CD4-positive, alpha-beta T cell (primary cell): ENCODE measurements around the gene CDH24. TPM values are rescaled to one million over a fixed set of nuclear protein-coding genes. Genes with fewer than 3 reads are reported as not detected.
"Not testable (repeated sequence)": the region's sequence is repeated elsewhere in the genome, so short reads cannot be mapped to it uniquely, and the experiment has no call there.

Experiments
- ATAC-seq: fragments of 200-7000 bp; cut with Tn5 transposase; one replicate; pipeline ENCODE4 v1.10.0; 2022; ENCODE audit warnings: mild to moderate bottlenecking; ENCODE audit not compliant: poor library complexity
- CTCF ChIA-PET: fragments of 350-600 bp; sonication (Branson Sonifier 250); formaldehyde crosslinking; loops from one replicate; lab custom pipeline; 2021; ENCODE audit warnings: antibody characterized with exemption, inconsistent platforms; lab: Charles Lee
- POLR2A ChIA-PET: fragments of 350-600 bp; sonication (Branson Sonifier 250); formaldehyde crosslinking; loops from one replicate; lab custom pipeline; 2021; ENCODE audit warnings: antibody characterized with exemption, inconsistent platforms; lab: Charles Lee
- DNase-seq, 14 experiments: peaks; one replicate each; pipeline ENCODE4 v3.0.0-alpha.2; 2013 to 2020; ENCODE audit warnings: mixed read lengths in 2 of 14
- H3K27ac ChIP-seq, 2 donors: one replicate each; pipeline versions ENCODE4 v1.5.1 to v1.7.0; 2013; ENCODE audit warnings: low read length in 2 of 2, low read depth in 1 of 2, mild to moderate bottlenecking in 1 of 2
- H3K27me3 ChIP-seq, 2 experiments: 1 replicate in 1 of 2; 2 replicates in 1 of 2; pipeline versions ENCODE4 v1.6.1 to v1.7.0; 2013; ENCODE audit warnings: low read length in 2 of 2, control low read depth in 1 of 2, mild to moderate bottlenecking in 1 of 2, moderate library complexity in 1 of 2; ENCODE audit not compliant: insufficient read depth in 2 of 2, control insufficient read depth in 1 of 2
- H3K36me3 ChIP-seq: one replicate; pipeline ENCODE4 v1.6.1; 2013; ENCODE audit warnings: low read length, control low read depth; ENCODE audit not compliant: insufficient read depth
- H3K4me1 ChIP-seq: one replicate; pipeline ENCODE4 v1.6.1; 2013; ENCODE audit warnings: low read length, control low read depth; ENCODE audit not compliant: insufficient read depth
- H3K4me3 ChIP-seq: one replicate; pipeline ENCODE4 v1.5.1; 2013; ENCODE audit warnings: mild to moderate bottlenecking, low read length, moderate library complexity
- H3K9me3 ChIP-seq, 2 experiments: 1 replicate in 1 of 2; 2 replicates in 1 of 2; pipeline versions ENCODE4 v1.6.1 to v1.7.0; 2013; ENCODE audit warnings: low read length in 2 of 2, mild to moderate bottlenecking in 2 of 2, control low read depth in 1 of 2, moderate library complexity in 1 of 2; ENCODE audit not compliant: control insufficient read depth in 1 of 2, insufficient read depth in 1 of 2
- H3K27ac Mint-ChIP-seq: one replicate; pipeline ENCODE4 v1.8.0; 2020; ENCODE audit warnings: mixed read lengths
- H3K27me3 Mint-ChIP-seq: one replicate; pipeline ENCODE4 v1.8.0; 2021; ENCODE audit warnings: mixed read lengths
- H3K36me3 Mint-ChIP-seq: one replicate; pipeline ENCODE4 v1.8.0; 2021; ENCODE audit warnings: low read depth, mixed read lengths
- H3K4me1 Mint-ChIP-seq: one replicate; pipeline ENCODE4 v1.8.0; 2021; ENCODE audit warnings: low read depth, mixed read lengths
- H3K4me3 Mint-ChIP-seq: one replicate; pipeline ENCODE4 v1.8.0; 2020; ENCODE audit warnings: mild to moderate bottlenecking, mixed read lengths
- H3K9me3 Mint-ChIP-seq: one replicate; pipeline ENCODE4 v1.8.0; 2020; ENCODE audit warnings: mixed read lengths
- intact Hi-C, 2 experiments: fragments of 100-400 bp; cut with DNase I in 1 of 2; cut with micrococcal nuclease in 1 of 2; formaldehyde crosslinking; loops; one replicate each; pipeline versions ENCODE4 v1.15.1 to v1.9.0; 2023 to 2025; cut with DNase I, micrococcal nuclease
- total RNA-seq, 174 experiments: library from RNA in 2 of 174; stranded (reverse) in 2 of 174; gene quantifications; one replicate each; pipeline ENCODE4 v1.2.3 and lab custom pipeline; 2021 to 2026
- TF ChIP-seq, protein P1 (sequence below): fragments of 200-600 bp; IDR thresholded peaks from one replicate; pipeline ENCODE4 v1.8.0; 2022; ENCODE audit warnings: antibody characterized with exemption, mild to moderate bottlenecking

CDH24 gene
- total RNA-seq, 2 experiments from 2014 or later, result 3.3 to 3.7 TPM

GRCh38 chr14:23018107-23018506 is 39.2 kb downstream of the CDH24 start:
- ATAC-seq (no peak), DNase-seq (no peak)
- peaks cover 39% of the 10 kb centered on the region for H3K4me1 Mint-ChIP-seq
- ChIA-PET CTCF (interaction anchor here (0.7 kb wide), 1 partner anchor 11 kb away, joined by 3 read pairs; no protein-coding TSS in a partner anchor), POLR2A (interaction anchor here (1.4 kb wide), 1 partner anchor 11 kb away, joined by 3 read pairs; no protein-coding TSS in a partner anchor)
- Histone ChIP-seq H3K9me3 (no peaks in the 10 kb centered on the region), H3K4me1 (peaks cover 26% of the 10 kb centered on the region), H3K27me3 (no peaks in the 10 kb centered on the region), H3K36me3 (no peaks in the 10 kb centered on the region), H3K4me3 (no peak overlapping the region), H3K27ac (no peak overlapping the region)
- H3K4me3 Mint-ChIP-seq, result no peak overlapping the region
- H3K36me3 Mint-ChIP-seq, result peaks cover 4% of the 10 kb centered on the region
- no peak overlapping the region for H3K27ac Mint-ChIP-seq
- TF ChIP-seq, protein P1, sequence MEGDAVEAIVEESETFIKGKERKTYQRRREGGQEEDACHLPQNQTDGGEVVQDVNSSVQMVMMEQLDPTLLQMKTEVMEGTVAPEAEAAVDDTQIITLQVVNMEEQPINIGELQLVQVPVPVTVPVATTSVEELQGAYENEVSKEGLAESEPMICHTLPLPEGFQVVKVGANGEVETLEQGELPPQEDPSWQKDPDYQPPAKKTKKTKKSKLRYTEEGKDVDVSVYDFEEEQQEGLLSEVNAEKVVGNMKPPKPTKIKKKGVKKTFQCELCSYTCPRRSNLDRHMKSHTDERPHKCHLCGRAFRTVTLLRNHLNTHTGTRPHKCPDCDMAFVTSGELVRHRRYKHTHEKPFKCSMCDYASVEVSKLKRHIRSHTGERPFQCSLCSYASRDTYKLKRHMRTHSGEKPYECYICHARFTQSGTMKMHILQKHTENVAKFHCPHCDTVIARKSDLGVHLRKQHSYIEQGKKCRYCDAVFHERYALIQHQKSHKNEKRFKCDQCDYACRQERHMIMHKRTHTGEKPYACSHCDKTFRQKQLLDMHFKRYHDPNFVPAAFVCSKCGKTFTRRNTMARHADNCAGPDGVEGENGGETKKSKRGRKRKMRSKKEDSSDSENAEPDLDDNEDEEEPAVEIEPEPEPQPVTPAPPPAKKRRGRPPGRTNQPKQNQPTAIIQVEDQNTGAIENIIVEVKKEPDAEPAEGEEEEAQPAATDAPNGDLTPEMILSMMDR, result no peak
- intact Hi-C loops, result no loop called here
- H3K27me3 Mint-ChIP-seq, result no peaks in the 10 kb centered on the region
- no peaks in the 10 kb centered on the region for H3K9me3 Mint-ChIP-seq

GRCh38 chr14:23017091-23017490 is 40.2 kb downstream of the CDH24 start:
- Histone ChIP-seq H3K27ac (no peak overlapping the region), H3K4me1 (peaks cover 18% of the 10 kb centered on the region), H3K36me3 (no peaks in the 10 kb centered on the region), H3K27me3 (no peaks in the 10 kb centered on the region), H3K4me3 (no peak overlapping the region), H3K9me3 (no peaks in the 10 kb centered on the region)
- DNase-seq (no peak), ATAC-seq (no peak)
- Mint-ChIP-seq H3K4me3 (no peak overlapping the region), H3K27me3 (no peaks in the 10 kb centered on the region), H3K9me3 (no peaks in the 10 kb centered on the region), H3K36me3 (no peaks in the 10 kb centered on the region), H3K4me1 (peaks cover 28% of the 10 kb centered on the region), H3K27ac (no peak overlapping the region)
- ChIA-PET POLR2A (interaction anchor here (1.4 kb wide), 1 partner anchor 12 kb away, joined by 3 read pairs; no protein-coding TSS in a partner anchor), CTCF (interaction anchor here (0.7 to 1.6 kb wide), 4 partner anchors 10 to 52 kb away, joined by 3 to 5 read pairs (median 3); no protein-coding TSS in a partner anchor)
- intact Hi-C loops, result no loop called here
- TF ChIP-seq, protein P1, result no peak

DNA sequence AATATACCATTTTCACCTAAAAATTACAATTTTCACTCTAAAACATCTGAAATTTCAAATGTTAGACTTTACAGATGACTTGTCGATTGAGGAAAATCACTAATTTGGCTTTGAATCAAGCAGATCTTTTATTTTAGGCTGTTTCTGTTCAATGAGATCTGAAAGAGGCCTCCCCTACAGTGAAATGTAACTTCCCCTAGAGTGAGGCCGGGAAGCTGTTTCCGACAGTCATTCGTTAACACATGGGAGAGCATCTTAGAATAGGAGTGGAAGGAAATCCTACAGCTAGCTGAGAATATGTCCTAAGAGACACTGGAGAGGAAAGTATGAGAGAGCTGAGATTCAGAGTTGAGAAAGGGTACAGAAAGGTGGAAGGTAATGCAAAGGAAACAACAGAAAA is 41.7 kb downstream of the CDH24 start:
- no peaks in the 10 kb centered on the region for H3K27me3 ChIP-seq
- ATAC-seq (no peak), DNase-seq (no peak)
- H3K27ac Mint-ChIP-seq, result peak overlapping the region; percentile 61
- no peaks in the 10 kb centered on the region for H3K27me3 Mint-ChIP-seq
- H3K4me1 ChIP-seq, result peaks cover 10% of the 10 kb centered on the region
- no peaks in the 10 kb centered on the region for H3K9me3 Mint-ChIP-seq
- no peaks in the 10 kb centered on the region for H3K36me3 ChIP-seq
- H3K4me3 Mint-ChIP-seq, result peak overlapping the region; percentile 3
- TF ChIP-seq, protein P1, result no peak
- intact Hi-C loops, result no loop called here
- H3K27ac ChIP-seq, result no peak overlapping the region
- ChIA-PET POLR2A (interaction anchor here (1.0 kb wide), 1 partner anchor 8 kb away, joined by 8 read pairs; no protein-coding TSS in a partner anchor), CTCF (interaction anchor here (0.7 to 1.3 kb wide), 2 partner anchors 9 to 53 kb away, joined by 3 to 6 read pairs; no protein-coding TSS in a partner anchor)
- H3K4me3 ChIP-seq, result no peak overlapping the region
- peaks cover 14% of the 10 kb centered on the region for H3K4me1 Mint-ChIP-seq
- H3K36me3 Mint-ChIP-seq, result no peaks in the 10 kb centered on the region
- H3K9me3 ChIP-seq, result no peaks in the 10 kb centered on the region

DNA sequence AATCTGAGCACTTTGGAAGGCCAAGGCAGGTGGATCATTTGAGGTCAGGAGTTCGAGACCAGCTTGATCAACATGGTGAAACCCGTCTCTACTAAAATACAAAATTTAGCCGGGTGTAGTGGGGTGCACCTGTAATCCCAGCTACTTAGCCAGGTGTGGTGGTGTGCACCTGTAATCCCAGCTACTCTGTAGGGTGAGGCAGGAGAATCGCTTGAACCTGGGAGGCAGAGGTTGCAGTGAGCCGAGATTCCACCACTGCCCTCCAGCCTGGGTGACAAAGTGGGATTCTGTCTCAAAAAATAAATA is 43.6 kb downstream of the CDH24 start:
- H3K9me3 Mint-ChIP-seq, H3K4me1 ChIP-seq, H3K27me3 ChIP-seq, H3K4me3 ChIP-seq, ATAC-seq, H3K27ac ChIP-seq, H3K36me3 ChIP-seq, POLR2A ChIA-PET, CTCF ChIA-PET, H3K36me3 Mint-ChIP-seq, H3K9me3 ChIP-seq, intact Hi-C loops, H3K27me3 Mint-ChIP-seq, H3K27ac Mint-ChIP-seq, DNase-seq, H3K4me3 Mint-ChIP-seq: not testable (repeated sequence)
- H3K4me1 Mint-ChIP-seq, result peaks cover 22% of the 10 kb centered on the region
